GM12873 (cell line): ENCODE data around the gene KCNAB1.

Experiments
- CTCF ChIP-seq: IDR thresholded peaks from 2 replicates; pipeline ENCODE4 v1.5.1; 2012; ENCODE audit warnings: low read depth, mild to moderate bottlenecking, moderate library complexity, low read length, control low read depth; ENCODE audit not compliant: insufficient read depth; ENCODE audit errors: missing control alignments

Gene KCNAB1

GRCh38 chr3:156379327-156379726, 258.9 kb downstream of the KCNAB1 start:
- TF ChIP-seq CTCF, result no peak

GRCh38 chr3:156381253-156381652, 260.9 kb downstream of the KCNAB1 start:
- TF ChIP-seq CTCF, result no peak

- peak; percentile 84 for TF ChIP-seq CTCF
Measured at GRCh38 chr3:156382458-156383346, 262.3 kb downstream of the KCNAB1 start.

GRCh38 chr3:156383441-156384025, 263.2 kb downstream of the KCNAB1 start:
- no peak for TF ChIP-seq CTCF

- TF ChIP-seq CTCF, result no peak
Measured at GRCh38 chr3:156388497-156389448, 268.4 kb downstream of the KCNAB1 start.

GRCh38 chr3:156389449-156389950, 269.1 kb downstream of the KCNAB1 start:
- no peak for TF ChIP-seq CTCF
